NK-92 (cell line): ENCODE results near the gene SERINC3.

Source experiments
- DNase-seq: peaks from one replicate; lab custom pipeline; 2025; ENCODE audit not compliant: unreplicated experiment; lab: John Stamatoyannopoulos, UW

SERINC3 gene

GRCh38 chr20:44467289-44467883 lies 54.5 kb downstream of the SERINC3 start:
- DNase-seq = no peak

GRCh38 chr20:44465001-44465560 lies 56.8 kb downstream of the SERINC3 start:
- DNase-seq = no peak

GRCh38 chr20:44464514-44464913 lies 57.4 kb downstream of the SERINC3 start:
- DNase-seq = no peak

GRCh38 chr20:44463466-44463865 lies 58.4 kb downstream of the SERINC3 start:
- no peak for DNase-seq

GRCh38 chr20:44461803-44462174 lies 60.1 kb downstream of the SERINC3 start:
- no peak for DNase-seq

GRCh38 chr20:44461142-44461802 lies 60.6 kb downstream of the SERINC3 start:
- DNase-seq = no peak

- no peak for DNase-seq
These were observed 61.1 kb downstream of the SERINC3 start for GRCh38 chr20:44460795-44461141.

- DNase-seq = no peak
These were observed 62.6 kb downstream of the SERINC3 start for GRCh38 chr20:44459271-44459670.

GRCh38 chr20:44457016-44457415 lies 64.9 kb downstream of the SERINC3 start:
- no peak for DNase-seq

- DNase-seq = no peak
These were observed 65.3 kb downstream of the SERINC3 start for GRCh38 chr20:44456611-44457010.

- no peak for DNase-seq
These were observed 66.7 kb downstream of the SERINC3 start for GRCh38 chr20:44455126-44455525.

- no peak for DNase-seq
These were observed 67.4 kb downstream of the SERINC3 start for GRCh38 chr20:44454306-44454963.

- no peak for DNase-seq
These were observed 70.9 kb downstream of the SERINC3 start for GRCh38 chr20:44450903-44451450.

GRCh38 chr20:44450281-44450889 lies 71.5 kb downstream of the SERINC3 start:
- DNase-seq = no peak

GRCh38 chr20:44449864-44450263 lies 72.0 kb downstream of the SERINC3 start:
- DNase-seq = no peak

- DNase-seq = no peak
These were observed 72.9 kb downstream of the SERINC3 start for GRCh38 chr20:44448753-44449546.

GRCh38 chr20:44447827-44448419 lies 73.9 kb downstream of the SERINC3 start:
- no peak for DNase-seq
